NCI-H2107 (cell line): ENCODE results near the gene AASDH.
"Not testable (repeated sequence)": the region's sequence is repeated elsewhere in the genome, so short reads cannot be mapped to it uniquely, and the experiment has no call there.

Experiments
- DNase-seq: peaks from one replicate; lab custom pipeline; 2025; lab: John Stamatoyannopoulos, UW

AASDH gene

DNA sequence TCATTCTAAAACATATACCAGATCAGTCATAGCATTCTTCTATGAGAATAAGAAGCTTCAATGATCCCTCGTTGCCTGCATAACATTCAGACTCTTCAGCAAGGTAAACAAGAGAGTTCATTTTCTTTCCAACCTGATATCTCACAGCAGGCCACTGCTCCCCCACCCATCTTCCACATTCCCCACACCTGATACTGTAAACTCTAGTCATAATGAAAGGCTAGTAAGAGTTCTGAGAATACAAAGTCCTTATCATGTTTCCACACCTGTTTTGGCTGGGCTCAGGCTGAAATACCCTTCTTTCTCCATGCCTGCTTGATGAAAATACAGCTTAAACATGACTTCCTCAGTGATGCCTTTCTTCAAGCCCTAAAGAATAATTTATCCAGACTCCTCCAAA, 2.3 kb upstream of the AASDH start:
- DNase-seq = no peak

GRCh38 chr4:56388306-56388705, 1.0 kb upstream of the AASDH start:
- DNase-seq = no peak

- no peak for DNase-seq
These were observed 1.2 kb downstream of the AASDH start for GRCh38 chr4:56386091-56386490.

- no peak for DNase-seq
These were observed 11.8 kb downstream of the AASDH start for GRCh38 chr4:56375458-56375857.

DNA sequence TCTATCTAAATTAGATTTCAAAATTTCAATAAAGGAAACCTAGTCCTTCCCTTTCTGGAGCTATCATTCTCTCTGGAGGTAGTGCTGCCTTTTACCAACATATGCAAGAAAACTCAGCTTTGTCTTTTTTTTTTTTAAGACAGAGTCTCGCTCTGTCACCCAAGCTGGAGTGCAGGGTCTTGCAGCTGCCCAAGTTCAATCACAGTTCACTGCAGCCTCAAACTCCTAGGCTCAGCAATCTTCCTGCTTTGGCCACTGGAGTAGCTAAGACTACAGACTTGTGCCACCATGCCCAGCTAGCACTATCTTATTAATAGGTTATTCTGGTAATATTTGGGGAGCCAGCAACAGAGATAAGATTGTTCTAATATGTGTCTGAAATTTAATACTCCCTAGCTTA, 12.3 kb downstream of the AASDH start:
- DNase-seq = no peak

DNA sequence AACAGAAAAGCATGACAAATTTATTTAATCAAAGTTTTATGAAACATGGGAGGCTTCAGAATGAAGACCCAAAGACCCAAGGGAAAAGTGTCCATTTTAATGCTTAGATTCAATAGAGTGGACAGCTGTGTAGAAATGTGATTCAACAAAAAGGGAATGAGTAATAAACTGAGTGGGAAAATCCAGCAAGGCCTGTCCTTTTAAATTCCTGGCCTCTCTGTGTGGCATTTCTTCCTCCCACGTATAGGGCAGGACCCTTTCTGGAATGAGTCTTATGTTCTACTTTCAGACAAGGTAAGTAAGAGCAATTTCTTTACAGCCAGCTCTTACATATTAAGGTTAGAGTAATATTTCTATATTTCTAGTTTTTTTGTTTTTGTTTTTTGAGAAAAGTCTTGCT, 14.5 kb downstream of the AASDH start:
- DNase-seq = no peak

DNA sequence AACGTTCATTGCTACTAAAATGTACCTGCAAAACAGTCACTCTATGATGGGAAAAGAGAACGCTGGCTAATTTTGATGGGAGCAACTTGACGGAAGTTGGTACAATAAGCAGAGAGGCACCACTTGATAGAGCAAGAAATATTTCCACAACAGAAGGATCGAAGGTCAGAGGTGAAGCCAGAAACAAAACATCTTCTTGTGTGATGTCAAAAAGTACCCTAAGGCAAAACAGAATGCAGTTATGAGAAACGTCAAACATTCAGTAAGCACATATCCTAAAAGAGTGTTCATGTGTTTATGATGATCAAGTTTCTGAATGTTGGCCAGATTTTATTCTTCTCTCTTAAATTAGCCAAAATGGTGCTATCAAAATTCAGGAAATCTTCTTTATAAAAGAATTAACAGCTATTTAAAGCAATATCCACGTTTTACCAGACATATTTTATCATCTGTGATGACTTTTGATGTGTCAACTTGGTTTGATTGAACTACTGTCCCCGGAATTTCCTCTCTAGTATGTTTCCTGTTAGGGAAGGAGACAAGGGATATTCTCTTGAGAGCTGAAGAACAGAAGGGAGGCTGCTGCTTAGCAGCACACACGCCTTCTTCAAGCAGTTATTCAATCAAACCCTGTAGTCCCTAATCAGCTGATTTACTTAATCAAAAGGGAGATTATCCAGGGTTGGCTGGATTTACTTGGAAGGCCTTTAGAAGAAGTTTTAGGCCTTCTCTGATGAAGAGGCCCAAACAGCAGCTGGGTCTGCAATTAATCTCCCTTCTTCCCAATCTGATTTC, 15.7 kb downstream of the AASDH start:
- no peak for DNase-seq

DNA sequence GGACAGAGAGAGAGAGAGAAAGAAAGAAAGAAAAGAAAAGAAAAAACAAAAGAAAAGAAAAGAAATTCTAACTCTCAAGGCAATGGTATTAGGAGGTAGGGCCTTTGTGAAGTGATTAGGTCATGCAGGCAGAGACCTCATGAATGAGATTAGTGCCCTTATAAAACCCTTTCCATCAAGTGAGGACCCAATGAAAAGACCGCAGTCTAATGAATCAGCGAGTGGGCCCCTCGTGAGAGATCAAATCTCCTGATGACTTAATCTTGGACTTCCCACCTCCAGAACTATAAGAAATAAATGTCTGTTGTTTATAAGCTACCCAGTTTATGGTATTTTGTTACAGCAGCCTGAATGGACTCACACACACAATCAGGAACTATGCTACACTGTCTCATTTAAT, 16.9 kb downstream of the AASDH start:
- DNase-seq = no peak

- DNase-seq = not testable (repeated sequence)
These were observed 24.3 kb downstream of the AASDH start for GRCh38 chr4:56362981-56363380.

DNA sequence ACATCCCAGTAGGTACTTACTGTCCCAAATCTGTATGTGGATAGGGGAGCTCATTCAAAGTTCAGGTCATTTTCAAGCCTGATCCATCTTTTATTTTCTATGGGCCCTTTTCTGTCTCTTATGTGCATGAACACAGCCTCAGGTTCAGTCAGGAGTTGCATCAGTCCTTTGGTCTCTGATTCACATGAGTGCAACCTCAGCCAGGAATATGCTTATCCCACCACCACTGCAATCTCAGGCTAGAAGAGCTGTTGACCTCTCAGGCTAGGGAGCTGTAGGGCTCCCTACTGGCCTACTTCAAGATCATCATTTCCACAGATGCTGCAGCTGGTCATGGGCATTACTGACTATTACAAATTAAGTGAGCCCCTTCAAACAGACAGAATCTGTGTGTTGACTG, 27.2 kb downstream of the AASDH start:
- no peak for DNase-seq

- DNase-seq = no peak
These were observed 30.6 kb downstream of the AASDH start for GRCh38 chr4:56356650-56357049.

- DNase-seq = no peak
These were observed 38.7 kb downstream of the AASDH start for GRCh38 chr4:56348576-56348975.

DNA sequence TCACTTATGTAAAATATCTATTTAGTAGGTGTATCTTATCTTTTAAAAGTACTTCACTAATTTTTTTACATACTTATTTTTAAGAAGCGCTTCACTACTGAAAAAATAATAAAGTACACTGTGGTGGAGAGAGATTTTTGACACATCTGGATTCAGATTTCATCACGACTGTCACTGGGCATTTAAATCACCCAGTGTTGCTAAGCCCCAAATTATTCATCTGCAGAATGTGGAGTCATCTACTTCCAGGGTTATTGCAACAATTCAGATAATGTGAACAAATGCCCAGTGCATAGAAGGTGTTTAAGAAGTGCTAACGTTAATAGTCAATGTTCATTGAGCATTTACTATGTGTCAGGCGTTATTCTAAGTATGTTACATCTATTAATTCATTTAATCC, 41.8 kb downstream of the AASDH start:
- no peak for DNase-seq

GRCh38 chr4:56342746-56343145, 44.5 kb downstream of the AASDH start:
- DNase-seq = no peak

GRCh38 chr4:56330691-56331090, 56.6 kb downstream of the AASDH start:
- DNase-seq = no peak

DNA sequence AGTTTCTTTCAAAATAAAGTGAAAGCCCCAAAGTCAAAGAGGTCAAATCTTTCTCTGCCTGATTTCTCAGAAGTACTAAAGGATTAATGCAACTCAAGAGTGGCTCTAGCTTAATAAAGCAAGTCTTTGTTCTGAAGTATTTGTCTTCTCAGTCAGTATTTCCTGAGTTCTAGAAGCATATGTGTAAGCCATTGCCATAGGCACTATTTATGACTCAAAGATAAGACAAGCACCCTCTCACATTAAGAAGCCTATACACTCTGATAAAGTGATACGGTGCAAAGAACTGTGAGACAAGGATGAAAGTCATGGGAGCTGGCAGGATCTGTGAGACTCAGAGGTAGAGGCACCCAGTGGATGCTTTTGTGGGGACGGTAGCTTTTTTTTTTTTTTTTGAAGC, 60.9 kb downstream of the AASDH start:
- DNase-seq = no peak

DNA sequence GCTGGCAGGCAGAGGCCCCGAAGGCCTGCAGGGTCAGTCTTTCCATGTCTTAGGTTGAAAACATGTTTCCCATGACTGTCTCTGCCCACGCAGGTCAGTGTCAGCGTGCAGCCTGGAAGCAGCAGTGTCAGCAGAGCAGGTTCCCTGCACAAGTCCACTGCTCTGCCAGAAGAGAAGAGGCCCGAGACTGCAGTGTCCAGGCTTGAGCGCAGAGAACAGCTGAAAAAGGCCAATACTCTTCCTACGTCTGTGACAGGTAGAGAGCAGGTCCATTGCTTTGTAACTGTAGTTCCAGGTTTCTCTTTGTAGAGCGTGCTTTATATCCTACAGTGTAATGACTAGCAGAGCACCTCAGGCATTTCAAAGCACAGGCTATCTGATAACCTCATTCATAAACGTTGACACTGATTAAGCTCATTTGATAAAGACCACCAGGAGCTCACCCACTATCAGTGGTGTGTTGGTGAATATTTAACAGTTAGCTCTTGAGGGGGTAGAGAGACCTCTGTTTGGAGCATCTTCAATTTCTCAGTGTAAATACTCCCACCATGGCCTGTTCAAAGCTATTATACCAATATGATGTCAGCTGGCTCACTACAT, 63.2 kb downstream of the AASDH start:
- no peak for DNase-seq

DNA sequence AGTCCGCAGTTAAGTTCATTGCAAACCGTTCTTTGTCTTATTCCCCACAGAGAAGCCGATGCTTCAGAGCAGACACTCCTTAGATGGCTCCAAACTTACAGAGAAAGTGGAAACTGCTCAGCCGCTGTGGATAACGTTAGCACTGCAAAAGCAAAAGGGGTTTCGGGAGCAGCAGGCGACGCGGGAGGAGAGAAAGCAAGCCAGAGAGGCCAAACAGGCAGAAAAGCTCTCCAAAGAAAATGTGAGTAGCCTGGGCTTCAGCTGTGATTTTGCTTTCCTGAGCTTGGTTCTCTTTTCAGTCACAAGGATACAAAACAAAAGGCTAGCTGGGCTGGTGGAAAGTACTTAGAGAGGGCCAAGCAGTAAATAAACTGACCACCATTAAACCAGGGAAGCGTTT, 64.0 kb downstream of the AASDH start:
- no peak for DNase-seq

DNA sequence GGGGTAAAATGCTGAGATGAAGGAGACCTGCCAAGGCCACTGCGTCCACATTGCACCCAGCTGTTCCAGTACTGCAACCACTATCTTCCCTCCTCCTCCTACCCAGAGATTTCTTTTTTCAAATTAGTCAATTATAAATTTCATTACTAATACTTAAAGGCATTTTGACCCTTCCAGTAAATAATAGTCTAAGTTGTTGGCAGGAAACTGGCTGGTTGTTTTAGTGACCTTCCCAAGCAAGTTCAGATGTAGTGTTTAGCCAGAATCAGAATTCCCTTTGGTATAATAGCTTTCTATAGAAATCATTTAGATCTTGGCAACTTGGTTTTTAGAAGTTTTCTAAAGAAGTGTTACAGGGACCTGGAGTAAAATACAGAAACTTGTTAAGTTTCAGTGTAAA, 66.0 kb downstream of the AASDH start:
- DNase-seq = no peak

DNA sequence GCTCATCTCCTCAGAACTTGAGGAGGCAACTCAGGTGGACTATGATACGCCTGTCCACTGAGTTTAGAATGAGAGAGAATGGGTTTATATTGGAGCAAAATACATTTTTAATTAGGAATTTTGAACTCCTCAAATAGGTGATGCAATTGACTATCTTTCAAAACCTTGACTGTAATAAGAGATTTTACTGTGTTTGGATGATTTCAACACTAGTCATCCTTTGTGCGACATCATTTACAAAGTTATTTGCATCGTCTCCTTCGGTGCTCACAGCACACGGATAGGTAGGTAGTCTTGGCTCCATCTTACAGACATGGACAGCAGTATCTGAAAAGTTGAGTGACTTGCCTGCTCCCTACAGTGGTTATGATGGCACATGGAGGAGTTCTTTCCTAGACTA, 67.0 kb downstream of the AASDH start:
- DNase-seq = no peak

DNA sequence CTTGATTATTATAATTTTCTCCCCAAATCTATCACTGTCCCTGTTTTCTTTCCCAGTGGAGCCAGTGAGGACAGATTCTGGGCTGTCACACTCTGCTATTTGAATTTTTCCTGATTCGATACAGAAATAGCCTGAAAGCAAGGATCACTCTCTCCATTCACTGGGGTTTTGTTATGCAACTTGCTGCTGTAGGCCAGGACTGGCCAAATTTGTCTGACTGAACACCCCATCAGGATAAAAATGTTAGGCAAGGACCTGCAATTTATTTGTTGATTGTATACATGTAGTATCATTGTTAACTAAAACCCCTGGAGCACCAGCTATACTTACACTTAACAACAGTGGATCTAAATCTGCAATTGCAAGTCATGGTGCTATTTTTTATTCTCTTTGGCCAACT, 68.7 kb downstream of the AASDH start:
- DNase-seq = no peak

GRCh38 chr4:56317749-56318148, 69.5 kb downstream of the AASDH start:
- no peak for DNase-seq

GRCh38 chr4:56316011-56316650, 71.2 kb downstream of the AASDH start:
- no peak for DNase-seq

DNA sequence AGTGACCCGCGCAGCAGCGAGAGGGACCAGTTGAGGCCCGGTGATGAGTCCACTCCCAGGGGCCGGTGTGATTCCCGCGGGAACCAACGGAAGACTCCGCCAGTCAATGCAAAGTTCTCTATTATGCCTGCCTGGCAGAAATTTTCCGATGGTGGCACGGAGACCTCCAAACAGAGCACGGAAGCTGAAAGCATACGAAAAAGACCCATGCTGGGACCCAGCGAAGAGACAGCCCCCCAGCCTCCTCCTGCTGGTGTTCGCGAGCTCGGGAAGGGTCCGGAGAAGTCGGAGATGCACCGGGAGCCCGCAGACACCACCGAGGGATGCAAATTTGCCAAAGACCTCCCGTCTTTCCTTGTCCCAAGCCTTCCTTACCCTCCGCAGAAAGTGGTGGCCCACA, 71.7 kb downstream of the AASDH start:
- no peak for DNase-seq
